Testis (tissue), 2 donors: Measurements from ENCODE around the gene PTCH2.

Experiments used
- CTCF ChIP-seq, 3 experiments: fragments of 450-650 bp in 2 of 3; fragments of 200-600 bp in 1 of 3; sonication (generic) in 1 of 3; IDR thresholded peaks; one replicate each; pipeline ENCODE4 v1.5.1; 2016 to 2019; ENCODE audit warnings: antibody characterized with exemption in 3 of 3, mild to moderate bottlenecking in 2 of 3, moderate library complexity in 1 of 3
- POLR2A ChIP-seq: fragments of 450-650 bp; IDR thresholded peaks from one replicate; pipeline ENCODE4 v1.6.1; 2017; ENCODE audit warnings: antibody characterized with exemption, mild to moderate bottlenecking, moderate library complexity

- TF ChIP-seq CTCF (IDR thresholded peaks at IDR 0.05) (no peak), POLR2A (peak; percentile 22)
Measured at GRCh38 chr1:44819608-44820327, 23.3 kb downstream of the PTCH2 start.
